Liver (tissue), 3 donors: ENCODE data around the gene KIF21B.

Experiments used
- JUND ChIP-seq, 2 donors: IDR thresholded peaks; 2 replicates each; pipeline ENCODE4 v1.6.1; 2016; ENCODE audit warnings: antibody characterized with exemption in 2 of 2
- NR2F2 ChIP-seq: IDR thresholded peaks from 2 replicates; pipeline ENCODE4 v1.6.1; 2016; ENCODE audit warnings: antibody characterized with exemption
- TF ChIP-seq, protein P1 (sequence below): fragments of 150-350 bp; IDR thresholded peaks from 2 replicates; pipeline ENCODE4 v1.5.1; 2017; ENCODE audit warnings: improper control_type of control experiment, low read depth, low read length; ENCODE audit not compliant: missing input control
- TF ChIP-seq, protein P2 (sequence below): IDR thresholded peaks from 2 replicates; pipeline ENCODE4 v1.6.1; 2016; ENCODE audit warnings: antibody characterized with exemption
- donor health status: healthy.
- donor health status: healthy.

DNA sequence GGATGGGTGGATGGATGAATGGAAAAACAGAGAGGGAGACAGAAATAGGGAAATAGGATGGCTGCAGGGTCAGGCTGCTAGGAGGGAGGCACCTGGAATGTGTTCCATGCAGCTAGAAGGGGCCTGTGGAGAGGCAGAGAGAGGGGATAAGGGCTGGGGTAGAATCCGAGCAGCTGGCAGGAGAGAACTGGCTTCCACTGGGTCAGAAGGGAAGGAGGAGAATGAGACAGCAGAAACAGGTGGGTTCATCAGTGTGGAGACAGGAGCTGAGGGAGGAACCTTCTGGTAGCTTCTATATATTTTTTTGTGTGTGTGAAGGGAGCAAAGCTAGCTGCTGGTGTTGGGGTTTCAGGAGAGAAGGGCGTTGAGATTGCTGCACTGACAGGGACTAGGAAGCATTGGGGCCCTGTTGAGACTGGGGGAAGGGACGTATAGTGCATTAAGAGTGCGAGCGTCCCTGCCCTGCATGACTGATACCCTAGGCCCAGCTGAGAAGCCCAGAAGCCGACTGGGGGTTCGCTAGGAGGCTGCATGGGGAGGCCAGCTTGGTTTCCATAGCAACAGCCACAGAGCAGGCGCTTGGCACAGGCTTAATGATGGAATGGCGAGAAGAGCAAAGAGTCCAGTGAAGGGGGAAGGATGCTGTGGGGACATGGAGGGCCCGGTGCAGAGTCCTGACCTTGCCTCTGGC is 14.8 kb upstream of the KIF21B start:
- TF ChIP-seq, protein P1, sequence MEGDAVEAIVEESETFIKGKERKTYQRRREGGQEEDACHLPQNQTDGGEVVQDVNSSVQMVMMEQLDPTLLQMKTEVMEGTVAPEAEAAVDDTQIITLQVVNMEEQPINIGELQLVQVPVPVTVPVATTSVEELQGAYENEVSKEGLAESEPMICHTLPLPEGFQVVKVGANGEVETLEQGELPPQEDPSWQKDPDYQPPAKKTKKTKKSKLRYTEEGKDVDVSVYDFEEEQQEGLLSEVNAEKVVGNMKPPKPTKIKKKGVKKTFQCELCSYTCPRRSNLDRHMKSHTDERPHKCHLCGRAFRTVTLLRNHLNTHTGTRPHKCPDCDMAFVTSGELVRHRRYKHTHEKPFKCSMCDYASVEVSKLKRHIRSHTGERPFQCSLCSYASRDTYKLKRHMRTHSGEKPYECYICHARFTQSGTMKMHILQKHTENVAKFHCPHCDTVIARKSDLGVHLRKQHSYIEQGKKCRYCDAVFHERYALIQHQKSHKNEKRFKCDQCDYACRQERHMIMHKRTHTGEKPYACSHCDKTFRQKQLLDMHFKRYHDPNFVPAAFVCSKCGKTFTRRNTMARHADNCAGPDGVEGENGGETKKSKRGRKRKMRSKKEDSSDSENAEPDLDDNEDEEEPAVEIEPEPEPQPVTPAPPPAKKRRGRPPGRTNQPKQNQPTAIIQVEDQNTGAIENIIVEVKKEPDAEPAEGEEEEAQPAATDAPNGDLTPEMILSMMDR, result no peak
- no peak for TF ChIP-seq NR2F2
- TF ChIP-seq JUND (IDR thresholded peaks at IDR 0.05), result no peak
- TF ChIP-seq, protein P2, sequence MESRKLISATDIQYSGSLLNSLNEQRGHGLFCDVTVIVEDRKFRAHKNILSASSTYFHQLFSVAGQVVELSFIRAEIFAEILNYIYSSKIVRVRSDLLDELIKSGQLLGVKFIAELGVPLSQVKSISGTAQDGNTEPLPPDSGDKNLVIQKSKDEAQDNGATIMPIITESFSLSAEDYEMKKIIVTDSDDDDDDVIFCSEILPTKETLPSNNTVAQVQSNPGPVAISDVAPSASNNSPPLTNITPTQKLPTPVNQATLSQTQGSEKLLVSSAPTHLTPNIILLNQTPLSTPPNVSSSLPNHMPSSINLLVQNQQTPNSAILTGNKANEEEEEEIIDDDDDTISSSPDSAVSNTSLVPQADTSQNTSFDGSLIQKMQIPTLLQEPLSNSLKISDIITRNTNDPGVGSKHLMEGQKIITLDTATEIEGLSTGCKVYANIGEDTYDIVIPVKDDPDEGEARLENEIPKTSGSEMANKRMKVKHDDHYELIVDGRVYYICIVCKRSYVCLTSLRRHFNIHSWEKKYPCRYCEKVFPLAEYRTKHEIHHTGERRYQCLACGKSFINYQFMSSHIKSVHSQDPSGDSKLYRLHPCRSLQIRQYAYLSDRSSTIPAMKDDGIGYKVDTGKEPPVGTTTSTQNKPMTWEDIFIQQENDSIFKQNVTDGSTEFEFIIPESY, result no peak
